ENCODE data around the gene TMEM266.
A peak's percentile ranks its signal among the peaks of the same experiment; 100 is the strongest.

Gene TMEM266

DNA sequence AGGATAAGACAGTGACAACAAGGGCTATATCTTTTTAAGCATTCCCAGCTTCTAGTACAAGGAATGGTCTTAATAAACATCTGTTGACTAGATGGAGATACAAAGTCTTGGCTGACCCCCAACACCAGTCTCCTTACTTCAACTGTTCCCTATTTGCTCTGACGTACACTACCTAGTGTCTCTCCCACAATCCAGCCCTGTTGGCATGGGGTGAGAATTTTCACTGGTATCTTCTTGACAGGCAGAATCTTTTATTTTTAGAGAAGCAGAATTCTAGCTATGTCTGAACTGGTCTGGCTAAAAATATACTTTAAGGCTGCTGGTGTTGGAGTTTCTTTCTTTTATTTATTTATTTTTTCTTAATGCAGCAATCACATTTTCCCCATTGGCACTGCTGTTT, 169.5 kb downstream of the TMEM266 start:
- TF ChIP-seq, protein P1, sequence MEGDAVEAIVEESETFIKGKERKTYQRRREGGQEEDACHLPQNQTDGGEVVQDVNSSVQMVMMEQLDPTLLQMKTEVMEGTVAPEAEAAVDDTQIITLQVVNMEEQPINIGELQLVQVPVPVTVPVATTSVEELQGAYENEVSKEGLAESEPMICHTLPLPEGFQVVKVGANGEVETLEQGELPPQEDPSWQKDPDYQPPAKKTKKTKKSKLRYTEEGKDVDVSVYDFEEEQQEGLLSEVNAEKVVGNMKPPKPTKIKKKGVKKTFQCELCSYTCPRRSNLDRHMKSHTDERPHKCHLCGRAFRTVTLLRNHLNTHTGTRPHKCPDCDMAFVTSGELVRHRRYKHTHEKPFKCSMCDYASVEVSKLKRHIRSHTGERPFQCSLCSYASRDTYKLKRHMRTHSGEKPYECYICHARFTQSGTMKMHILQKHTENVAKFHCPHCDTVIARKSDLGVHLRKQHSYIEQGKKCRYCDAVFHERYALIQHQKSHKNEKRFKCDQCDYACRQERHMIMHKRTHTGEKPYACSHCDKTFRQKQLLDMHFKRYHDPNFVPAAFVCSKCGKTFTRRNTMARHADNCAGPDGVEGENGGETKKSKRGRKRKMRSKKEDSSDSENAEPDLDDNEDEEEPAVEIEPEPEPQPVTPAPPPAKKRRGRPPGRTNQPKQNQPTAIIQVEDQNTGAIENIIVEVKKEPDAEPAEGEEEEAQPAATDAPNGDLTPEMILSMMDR (IDR thresholded peaks at IDR 0.05; ENCODE audit: extremely low read depth, missing control alignments): no peak

DNA sequence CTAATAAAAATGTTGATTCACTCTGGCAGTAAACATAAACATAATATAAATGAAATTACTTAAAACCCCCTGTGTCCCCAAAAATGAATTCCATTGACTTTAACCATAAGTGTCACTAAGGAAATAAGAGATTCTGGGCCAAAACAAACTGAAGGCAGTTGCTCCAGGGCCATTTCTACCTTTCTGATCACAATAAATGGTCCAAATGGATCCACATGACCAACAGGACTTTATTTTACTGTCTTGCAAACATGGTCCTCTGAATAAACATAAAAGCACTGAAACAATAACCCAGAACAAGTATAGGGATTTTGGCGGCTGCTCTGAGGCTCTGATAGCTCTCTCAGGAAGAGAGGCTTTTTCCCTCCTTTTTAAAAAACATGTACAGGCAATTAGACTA, 174.1 kb downstream of the TMEM266 start:
- TF ChIP-seq, protein P1 (IDR thresholded peaks at IDR 0.05; ENCODE audit: extremely low read depth, missing control alignments): no peak
- no peak for DNase-seq (ENCODE audit: low spot score)

More for the DNA sequence above, 169.5 kb downstream of the TMEM266 start:
- DNase-seq (ENCODE audit: low spot score): no peak

- TF ChIP-seq, protein P1 (IDR thresholded peaks at IDR 0.05; ENCODE audit: extremely low read depth, missing control alignments): no peak
These were observed 174.6 kb downstream of the TMEM266 start for GRCh38 chr15:76234337-76234889.

GRCh38 chr15:76235186-76235826, 175.5 kb downstream of the TMEM266 start:
- peak; percentile 23 for DNase-seq (ENCODE audit: low spot score)
- TF ChIP-seq, protein P1 (IDR thresholded peaks at IDR 0.05; ENCODE audit: extremely low read depth, missing control alignments): peak; percentile 20

More at GRCh38 chr15:76234337-76234889, 174.6 kb downstream of the TMEM266 start:
- no peak for DNase-seq (ENCODE audit: low spot score)

- TF ChIP-seq, protein P1 (IDR thresholded peaks at IDR 0.05; ENCODE audit: extremely low read depth, missing control alignments): no peak
- DNase-seq (ENCODE audit: low spot score): no peak
These were observed 176.6 kb downstream of the TMEM266 start for GRCh38 chr15:76236350-76236749.

GRCh38 chr15:76239786-76240185, 180.0 kb downstream of the TMEM266 start:
- TF ChIP-seq, protein P1 (IDR thresholded peaks at IDR 0.05; ENCODE audit: extremely low read depth, missing control alignments): no peak
- DNase-seq (ENCODE audit: low spot score): no peak

DNA sequence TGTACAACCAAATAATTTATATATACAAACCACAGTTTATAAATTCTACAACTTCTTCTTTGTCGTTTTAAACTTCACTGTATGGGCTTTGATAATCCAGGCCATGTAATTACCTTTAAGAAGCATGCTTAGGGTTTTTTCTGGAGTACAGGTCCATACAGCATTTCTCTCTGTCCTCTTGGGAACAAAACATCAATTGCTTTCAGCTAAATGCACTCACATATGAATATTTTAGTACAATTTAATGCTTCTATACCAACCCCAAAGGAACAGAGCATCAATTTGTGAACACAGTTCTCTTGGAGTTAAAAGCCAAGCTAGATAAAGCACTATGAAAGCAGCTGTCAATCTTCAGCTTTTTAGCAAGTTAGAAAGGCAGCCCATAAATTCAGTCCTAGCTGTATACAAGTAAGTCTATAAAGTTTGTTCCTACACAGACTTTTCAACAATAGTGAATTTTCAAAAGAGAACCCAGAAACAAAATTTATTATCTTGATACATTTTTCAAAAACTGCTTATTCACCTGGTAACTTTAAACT, 185.4 kb downstream of the TMEM266 start:
- TF ChIP-seq, protein P1 (IDR thresholded peaks at IDR 0.05; ENCODE audit: extremely low read depth, missing control alignments): no peak
- no peak for DNase-seq (ENCODE audit: low spot score)

Measured in GM20000 (cell line).